H1 (cell line): ENCODE measurements around the gene RAB10. TPM values are rescaled to one million over a fixed set of nuclear protein-coding genes. Genes with fewer than 3 reads are reported as not detected.
"Not testable (repeated sequence)": the region's sequence is repeated elsewhere in the genome, so short reads cannot be mapped to it uniquely, and the experiment has no call there.

Experiments
- CTCF ChIA-PET: fragments of 300-600 bp; sonication (Branson Sonifier 250); formaldehyde crosslinking; loops from one replicate; lab custom pipeline; 2021; ENCODE audit not compliant: partially characterized antibody; lab: Charles Lee
- POLR2A ChIA-PET: fragments of 300-600 bp; sonication (Branson Sonifier 250); formaldehyde crosslinking; loops from one replicate; lab custom pipeline; 2021; ENCODE audit warnings: inconsistent platforms; ENCODE audit not compliant: partially characterized antibody; lab: Charles Lee
- DNase-seq, 2 experiments: peaks; one replicate each; pipeline versions ENCODE4 v3.0.0 to v3.0.0-alpha.2; 2010 to 2022; ENCODE audit warnings: low spot score in 2 of 2, low read depth in 1 of 2, mixed read lengths in 1 of 2
- FAIRE-seq: peaks from 2 replicates; lab custom pipeline; 2011; peaks lifted over from hg19 to GRCh38; lab: Jason Lieb, UNC
- H2AFZ ChIP-seq: 2 replicates; pipeline ENCODE4 v1.8.1; 2012; ENCODE audit warnings: low read length, inconsistent platforms
- H2AK5ac ChIP-seq: 2 replicates; pipeline ENCODE4 v1.6.1; 2013; ENCODE audit warnings: low read depth, low read length
- H2BK120ac ChIP-seq: replicated peaks from 2 replicates; pipeline ENCODE3; 2013; ENCODE audit warnings: low read depth, low read length, inconsistent platforms
- H2BK12ac ChIP-seq: 2 replicates; pipeline ENCODE4 v1.6.1; 2013; ENCODE audit warnings: low read depth, low read length
- H2BK15ac ChIP-seq: 2 replicates; pipeline ENCODE4 v1.6.1; 2013; ENCODE audit warnings: low read length
- H2BK20ac ChIP-seq: 2 replicates; pipeline ENCODE4 v1.6.1; 2013; ENCODE audit warnings: low read length
- H2BK5ac ChIP-seq: 2 replicates; pipeline ENCODE4 v1.6.1; 2013; ENCODE audit warnings: low read depth, low read length
- H3K14ac ChIP-seq: 2 replicates; pipeline ENCODE4 v1.6.1; 2013; ENCODE audit warnings: inconsistent platforms; ENCODE audit not compliant: insufficient read length
- H3K18ac ChIP-seq: 2 replicates; pipeline ENCODE4 v1.6.1; 2013; ENCODE audit warnings: low read length; ENCODE audit errors: extremely low read depth
- H3K23ac ChIP-seq: 2 replicates; pipeline ENCODE4 v1.6.1; 2013; ENCODE audit warnings: inconsistent platforms; ENCODE audit not compliant: insufficient read length
- H3K23me2 ChIP-seq: 2 replicates; pipeline ENCODE4 v1.6.1; 2013; ENCODE audit warnings: low read depth, low read length
- H3K27ac ChIP-seq: 2 replicates; pipeline ENCODE4 v1.6.1; 2011; ENCODE audit warnings: low read depth, low read length, inconsistent platforms
- H3K27me3 ChIP-seq, 4 experiments: replicated peaks in 1 of 4; 1 replicate in 1 of 4; 2 replicates in 3 of 4; pipeline versions ENCODE4 v1.6.1 to v1.8.1; 2011 to 2013; ENCODE audit warnings: low read length in 3 of 4, mild to moderate bottlenecking in 3 of 4, inconsistent platforms in 2 of 4, mixed read lengths in 2 of 4, moderate library complexity in 1 of 4; ENCODE audit not compliant: control insufficient read depth in 3 of 4, insufficient read depth in 3 of 4; ENCODE audit errors: extremely low read depth in 1 of 4
- H3K36me3 ChIP-seq, 4 experiments: 2 replicates each; pipeline versions ENCODE4 v1.6.1 to v1.8.1; 2011 to 2013; ENCODE audit warnings: mild to moderate bottlenecking in 4 of 4, low read length in 3 of 4, moderate library complexity in 2 of 4, control low read depth in 1 of 4, inconsistent platforms in 1 of 4; ENCODE audit not compliant: insufficient read depth in 4 of 4, control insufficient read depth in 2 of 4
- H3K4ac ChIP-seq: replicated peaks from 2 replicates; pipeline ENCODE3; 2013; ENCODE audit warnings: low read length, low read depth, mixed read lengths, inconsistent platforms; ENCODE audit not compliant: insufficient read length
- H3K4me1 ChIP-seq, 4 experiments: replicated peaks in 1 of 4; 1 replicate in 1 of 4; 2 replicates in 3 of 4; pipeline versions ENCODE4 v1.6.1 to v1.8.1; 2011 to 2013; ENCODE audit warnings: low read length in 3 of 4, inconsistent platforms in 2 of 4, mixed read lengths in 1 of 4; ENCODE audit not compliant: insufficient read depth in 4 of 4, control insufficient read depth in 3 of 4
- H3K4me2 ChIP-seq, 2 experiments: 2 replicates each; pipeline versions ENCODE4 v1.6.1 to v1.8.1; 2011 to 2013; ENCODE audit warnings: low read depth in 2 of 2, low read length in 2 of 2, control low read depth in 1 of 2, inconsistent platforms in 1 of 2, mild to moderate bottlenecking in 1 of 2; ENCODE audit not compliant: insufficient read depth in 1 of 2
- H3K4me3 ChIP-seq, 4 experiments: fragments of 200-600, 300-600 bp in 1 of 4; sonication (generic), shearing (Covaris generic), sonication (Bioruptor Twin) in 1 of 4; 2 replicates each; pipeline versions ENCODE4 v1.5.1 to v1.8.1; 2011 to 2016; ENCODE audit warnings: low read length in 4 of 4, low read depth in 3 of 4, control low read depth in 2 of 4, inconsistent platforms in 2 of 4, mild to moderate bottlenecking in 2 of 4, mixed read lengths in 1 of 4, moderate library complexity in 1 of 4; ENCODE audit not compliant: insufficient read depth in 2 of 4; ENCODE audit errors: extremely low read depth in 1 of 4
- H3K56ac ChIP-seq: replicated peaks from 2 replicates; pipeline ENCODE3; 2013; ENCODE audit warnings: low read depth, mild to moderate bottlenecking, mixed read lengths, low read length, inconsistent platforms; ENCODE audit not compliant: insufficient read length
- H3K79me1 ChIP-seq: 2 replicates; pipeline ENCODE4 v1.6.1; 2013; ENCODE audit warnings: low read depth, low read length, control low read depth
- H3K79me2 ChIP-seq, 2 experiments: 2 replicates each; pipeline versions ENCODE4 v1.6.1 to v1.8.1; 2012 to 2013; ENCODE audit warnings: low read length in 2 of 2, mild to moderate bottlenecking in 2 of 2, inconsistent platforms in 1 of 2; ENCODE audit not compliant: insufficient read depth in 2 of 2, control insufficient read depth in 1 of 2
- H3K9ac ChIP-seq, 4 experiments: replicated peaks in 1 of 4; 1 replicate in 1 of 4; 2 replicates in 3 of 4; pipeline versions ENCODE4 v1.6.1 to v1.8.1; 2011 to 2013; ENCODE audit warnings: low read depth in 3 of 4, low read length in 3 of 4, control low read depth in 2 of 4, mild to moderate bottlenecking in 2 of 4, moderate library complexity in 2 of 4, inconsistent platforms in 1 of 4; ENCODE audit errors: extremely low read depth in 1 of 4
- H3K9me3 ChIP-seq, 2 experiments: 2 replicates each; pipeline versions ENCODE4 v1.6.1 to v1.8.1; 2012 to 2013; ENCODE audit warnings: mild to moderate bottlenecking in 2 of 2, moderate library complexity in 2 of 2, control low read depth in 1 of 2, inconsistent platforms in 1 of 2, low read depth in 1 of 2, low read length in 1 of 2, mixed read lengths in 1 of 2; ENCODE audit not compliant: insufficient read depth in 2 of 2
- H4K20me1 ChIP-seq, 2 experiments: replicated peaks in 1 of 2; 2 replicates each; pipeline versions ENCODE3 to v1.8.1; 2011 to 2013; ENCODE audit warnings: inconsistent platforms in 2 of 2, low read length in 2 of 2, mild to moderate bottlenecking in 1 of 2; ENCODE audit not compliant: insufficient read depth in 2 of 2, control insufficient read depth in 1 of 2
- H4K5ac ChIP-seq: 2 replicates; pipeline ENCODE4 v1.6.1; 2013; ENCODE audit warnings: low read length, low read depth, mixed read lengths, inconsistent platforms; ENCODE audit not compliant: insufficient read length
- H4K8ac ChIP-seq: 2 replicates; pipeline ENCODE4 v1.8.0; 2013; ENCODE audit warnings: mild to moderate bottlenecking, moderate library complexity, low read length, inconsistent platforms; ENCODE audit not compliant: insufficient read depth; ENCODE audit errors: extremely low read depth
- H4K91ac ChIP-seq: replicated peaks from 2 replicates; pipeline ENCODE3; 2013; ENCODE audit warnings: low read length, mixed read lengths, inconsistent platforms; ENCODE audit not compliant: insufficient read length
- CEBPB ChIP-seq: IDR thresholded peaks from 2 replicates; pipeline ENCODE4 v1.6.1; 2012; ENCODE audit warnings: low read depth, low read length
- WGBS, 2 experiments: shearing (Covaris generic) in 1 of 2; methylation state at CpG; one replicate each; pipeline versions ENCODE4 v1.1.6 to v1.1.7; 2013 to 2015; ENCODE audit warnings: low lambda C conversion rate in 2 of 2, mixed read lengths in 2 of 2, inconsistent platforms in 1 of 2, low coverage in 1 of 2, missing lambda C conversion rate in 1 of 2; ENCODE audit not compliant: insufficient replicate concordance in 2 of 2, insufficient coverage in 1 of 2, insufficient read length in 1 of 2; ENCODE audit errors: extremely low coverage in 1 of 2, missing lambda C conversion rate in 1 of 2; 5-methylcytosine and 5-hydroxymethylcytosine counted together
- polyA plus RNA-seq, 7 experiments: library from polyadenylated mRNA; depleted of rRNA in 3 of 7; stranded (reverse) in 5 of 7; unstranded in 2 of 7; fragments of >200 nt in 5 of 7; fragments of 200-250 nt in 2 of 7; gene quantifications; 1 replicate in 5 of 7; 2 replicates in 1 of 7; 4 replicates in 1 of 7; pipeline versions ENCODE4 v1.2.1 to v1.2.3, GENCODE V29; 2011 to 2013; ENCODE audit warnings: missing spikeins in 2 of 7, mixed read lengths in 2 of 7
- total RNA-seq: library from RNA; stranded (reverse); fragmentation: NEBNext Ultra II Directional; extraction: Animal tissue kit (Norgen Biotek cat#: 25700); gene quantifications from 2 replicates; pipeline ENCODE4 v1.2.1, GENCODE V29; 2021

RAB10 gene
- total and polyA plus RNA-seq, 2 of the 8 experiments (the other 6 are each of a cell fraction or from before 2014, with no cell fraction given): 42.6 to 136 TPM

DNA sequence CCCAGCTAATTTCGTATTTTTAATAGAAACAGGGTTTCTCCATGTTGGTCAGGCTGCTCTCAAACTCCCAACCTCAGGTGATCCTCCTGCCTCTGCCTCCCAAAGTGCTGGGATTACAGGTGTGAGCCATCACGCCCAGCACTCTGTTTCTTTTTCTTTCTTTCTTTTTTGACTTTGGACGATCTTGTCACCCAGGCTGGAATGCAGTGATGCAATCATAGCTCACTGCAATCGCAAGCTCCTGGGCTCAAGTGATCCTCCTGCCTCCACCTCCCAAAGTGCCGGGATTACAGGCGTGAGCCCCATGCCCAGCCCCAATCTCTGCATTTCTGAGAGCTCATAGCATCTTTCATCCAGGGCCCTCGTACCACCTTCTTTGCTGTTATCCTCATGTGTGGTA is 34.5 kb upstream of the RAB10 start:
- not testable (repeated sequence) for H4K20me1 ChIP-seq, DNase-seq, H3K79me1 ChIP-seq, H4K8ac ChIP-seq, H2BK15ac ChIP-seq, H2AK5ac ChIP-seq, H3K9ac ChIP-seq, H2BK120ac ChIP-seq, H3K27ac ChIP-seq, H2BK20ac ChIP-seq, H3K4ac ChIP-seq, H3K4me2 ChIP-seq, H2BK5ac ChIP-seq, H3K79me2 ChIP-seq, FAIRE-seq, H4K5ac ChIP-seq, H3K23me2 ChIP-seq, H4K91ac ChIP-seq, H3K23ac ChIP-seq, H3K18ac ChIP-seq, H3K36me3 ChIP-seq, H3K27me3 ChIP-seq, H3K4me3 ChIP-seq, H2AFZ ChIP-seq, H3K9me3 ChIP-seq, H3K56ac ChIP-seq, H3K4me1 ChIP-seq, H3K14ac ChIP-seq
- WGBS, 2 experiments: 95% methylated on average over 6 of the region's 7 CpGs; no CpG with 5 or more reads in 1 of the 2 experiments
- ChIA-PET CTCF (interaction anchor here (0.7 to 2.2 kb wide), 7 partner anchors 8 to 145 kb away, joined by 3 to 8 read pairs (median 3); no protein-coding TSS in a partner anchor), POLR2A (interaction anchor here (0.6 kb wide), 1 partner anchor 760 kb away, joined by 4 read pairs; no protein-coding TSS in a partner anchor)
- H2BK12ac ChIP-seq: 0 out of 2 replicates have a peak overlapping the region, but pooled peaks have one; percentile 2
- TF ChIP-seq CEBPB: peak; percentile 66; the same call in 1 of the 2 replicates
